NCI-H1417 treated with DMSO at 0.1 percent for 48 hours (cell line): ENCODE results near the gene PRMT1.

Experiments
- DNase-seq: peaks from one replicate; lab custom pipeline; 2025; lab: John Stamatoyannopoulos, UW

The PRMT1 gene

DNA sequence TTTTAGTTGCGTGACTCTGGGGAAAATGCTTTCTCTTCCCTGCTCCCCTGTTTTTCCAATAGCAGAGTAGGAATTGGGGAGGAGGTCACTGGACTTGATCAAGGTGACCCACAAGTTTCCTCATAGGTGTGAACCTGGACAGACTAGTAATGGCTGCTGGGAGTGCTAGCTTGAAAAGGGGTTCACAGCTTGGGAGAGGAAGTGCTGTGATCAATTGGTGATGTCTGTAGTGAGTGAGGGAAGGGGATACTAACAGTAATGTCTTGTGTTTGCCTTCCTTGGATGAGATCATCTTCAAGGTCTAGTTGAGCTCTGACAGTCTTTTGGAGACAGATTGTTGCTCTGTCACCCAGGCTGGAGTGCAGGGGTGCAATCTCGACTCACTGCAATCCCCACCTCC is 9.6 kb upstream of the PRMT1 start:
- DNase-seq: no peak

DNA sequence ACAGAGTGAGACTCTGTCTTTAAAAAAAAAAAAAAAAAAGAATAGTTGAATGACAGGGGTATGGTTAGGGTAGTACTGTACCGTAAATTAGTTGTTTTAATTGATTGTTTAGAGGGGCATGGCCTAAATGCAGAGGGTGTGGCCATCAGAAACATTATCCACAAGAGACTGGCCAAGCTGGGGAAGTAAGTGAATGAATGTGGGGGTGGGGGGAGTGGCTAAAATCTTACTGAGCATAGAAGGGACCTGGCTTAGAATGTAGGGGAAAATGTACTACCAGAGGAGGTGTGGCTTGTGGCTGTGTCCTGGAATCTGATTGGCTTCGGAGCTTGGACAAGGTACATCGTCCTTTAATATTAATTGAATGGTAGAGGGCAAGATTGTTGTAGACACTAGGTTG is 7.6 kb upstream of the PRMT1 start:
- DNase-seq: no peak

DNA sequence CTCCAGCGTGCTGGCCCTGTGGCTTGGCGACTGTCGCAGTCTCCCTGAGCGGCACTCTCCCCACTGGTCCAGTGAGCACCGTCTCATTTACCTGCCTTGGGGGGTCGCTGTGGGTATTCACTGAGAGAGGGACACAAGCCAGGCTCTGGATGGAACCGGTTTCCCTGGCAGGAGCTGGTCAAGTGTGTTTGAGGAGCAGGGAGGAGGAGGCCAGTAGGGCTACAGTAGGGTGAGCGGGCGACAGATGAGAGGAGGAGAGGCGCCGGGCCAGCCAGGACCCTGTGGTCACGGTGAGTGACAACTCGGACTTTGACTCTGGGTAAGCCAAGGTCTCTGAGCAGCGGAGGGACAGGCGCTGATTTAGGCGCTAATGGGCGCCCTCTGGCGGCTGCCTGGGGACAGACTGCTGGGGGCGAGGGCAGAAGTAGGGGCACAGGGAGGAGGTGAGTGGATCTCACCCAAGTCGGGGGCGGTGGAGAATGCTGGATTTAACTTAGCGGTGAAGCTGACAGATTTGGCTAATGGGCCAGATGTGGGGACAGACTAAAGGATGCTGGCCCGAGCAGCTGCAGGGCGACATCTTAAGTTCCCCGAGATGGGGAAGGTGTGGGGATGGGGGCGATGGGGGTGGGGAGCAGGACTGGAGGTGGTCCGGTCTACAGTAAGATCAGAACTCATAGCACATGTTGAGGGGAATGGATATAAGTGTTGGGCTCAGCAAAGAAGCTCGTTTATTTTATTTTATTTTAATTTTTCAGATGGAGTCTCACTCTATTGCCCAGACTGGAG is 4.7 kb upstream of the PRMT1 start:
- no peak for DNase-seq

DNA sequence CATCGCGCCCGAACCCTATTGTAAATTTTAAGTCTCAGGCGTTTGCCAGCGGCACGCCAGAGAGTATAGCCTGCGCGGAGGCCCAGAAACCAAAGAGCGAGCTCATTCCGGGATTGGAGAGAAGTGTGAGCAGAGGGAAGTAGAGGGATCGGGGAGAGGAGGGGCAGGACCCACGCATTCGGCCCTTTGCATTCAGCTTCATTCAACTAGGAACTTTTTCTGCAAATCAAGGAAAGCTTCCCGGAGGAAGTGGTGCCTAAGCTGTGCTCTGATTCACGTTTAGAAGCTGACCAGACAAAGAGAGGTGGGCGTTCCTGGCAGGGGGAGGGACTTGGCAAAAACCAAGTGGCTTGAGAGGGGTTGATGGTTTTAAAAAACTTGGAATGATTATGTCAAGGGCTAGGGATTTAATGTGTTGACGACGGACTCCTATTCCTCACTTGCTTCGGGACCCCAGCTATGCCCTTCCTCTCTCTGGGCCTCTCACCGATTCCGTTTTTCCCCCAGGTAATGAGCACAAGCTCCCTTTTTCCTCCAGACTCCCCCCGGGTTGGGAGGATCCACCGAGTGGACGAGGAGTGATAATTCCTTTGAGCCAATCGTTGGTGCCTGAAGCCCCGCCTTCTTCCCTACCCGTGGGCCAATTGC is 811 bp upstream of the PRMT1 start:
- DNase-seq: no peak

DNA sequence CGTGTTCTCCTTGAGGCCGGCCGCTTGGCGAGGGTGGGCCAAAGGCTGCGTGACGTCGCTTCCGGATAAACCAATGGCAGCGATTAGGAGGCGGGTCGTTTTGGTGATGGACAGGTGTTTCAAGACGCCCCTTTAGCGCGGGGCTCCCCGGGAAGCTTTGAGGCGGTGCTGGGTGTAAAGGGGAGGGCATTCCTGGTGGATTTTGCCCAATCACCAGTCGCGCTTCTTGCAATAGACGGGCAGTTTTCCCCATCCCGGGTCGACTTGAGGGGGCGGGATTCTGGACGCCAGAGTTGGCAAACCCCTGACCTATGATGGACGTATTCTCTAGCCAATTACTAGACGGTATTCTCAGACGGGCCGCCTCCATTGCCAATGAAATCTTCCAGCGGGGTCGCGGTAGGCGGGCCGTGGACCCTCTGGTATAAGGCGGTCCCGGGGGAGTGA is 264 bp upstream of the PRMT1 start:
- peak; percentile 100 for DNase-seq

GRCh38 chr19:49677901-49678674 is 1.0 kb downstream of the PRMT1 start:
- no peak for DNase-seq

DNA sequence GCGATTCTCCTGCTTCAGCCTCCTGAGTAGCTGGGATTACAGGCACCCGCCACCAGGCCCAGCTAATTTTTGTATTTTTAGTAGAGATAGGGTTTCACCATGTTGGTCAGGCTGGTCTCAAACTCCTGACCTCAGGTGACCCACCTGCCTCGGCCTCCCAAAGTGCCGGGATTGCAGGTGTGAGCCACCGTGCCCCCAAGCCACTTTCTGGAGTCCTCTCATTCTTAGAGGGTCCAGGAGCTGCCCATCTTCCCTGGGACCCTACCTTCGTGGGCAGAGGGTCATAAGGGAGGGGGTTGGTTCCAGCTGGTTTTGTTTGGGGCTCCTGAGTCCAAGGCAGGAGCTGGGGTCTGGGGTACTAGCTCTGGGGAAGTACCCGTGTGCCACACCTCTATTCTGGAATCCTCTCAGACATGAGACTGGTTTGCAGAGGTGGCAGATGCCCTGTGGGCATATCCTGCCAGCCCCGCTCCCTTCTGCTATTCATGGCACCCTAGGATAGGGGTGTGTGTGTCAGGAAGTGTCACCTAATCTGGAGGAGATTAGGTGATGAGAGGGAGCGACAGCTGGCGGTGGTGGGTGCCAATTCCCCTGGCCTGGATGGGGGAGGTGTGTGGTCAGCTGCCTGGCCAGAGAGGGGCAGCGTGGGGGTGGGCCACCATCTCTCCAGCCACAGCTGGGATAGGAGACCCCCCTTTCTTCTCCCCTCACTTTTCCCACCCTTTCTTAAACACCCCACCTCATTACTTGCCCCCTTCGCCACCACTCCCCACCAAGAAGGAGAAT is 2.1 kb downstream of the PRMT1 start:
- DNase-seq: no peak

DNA sequence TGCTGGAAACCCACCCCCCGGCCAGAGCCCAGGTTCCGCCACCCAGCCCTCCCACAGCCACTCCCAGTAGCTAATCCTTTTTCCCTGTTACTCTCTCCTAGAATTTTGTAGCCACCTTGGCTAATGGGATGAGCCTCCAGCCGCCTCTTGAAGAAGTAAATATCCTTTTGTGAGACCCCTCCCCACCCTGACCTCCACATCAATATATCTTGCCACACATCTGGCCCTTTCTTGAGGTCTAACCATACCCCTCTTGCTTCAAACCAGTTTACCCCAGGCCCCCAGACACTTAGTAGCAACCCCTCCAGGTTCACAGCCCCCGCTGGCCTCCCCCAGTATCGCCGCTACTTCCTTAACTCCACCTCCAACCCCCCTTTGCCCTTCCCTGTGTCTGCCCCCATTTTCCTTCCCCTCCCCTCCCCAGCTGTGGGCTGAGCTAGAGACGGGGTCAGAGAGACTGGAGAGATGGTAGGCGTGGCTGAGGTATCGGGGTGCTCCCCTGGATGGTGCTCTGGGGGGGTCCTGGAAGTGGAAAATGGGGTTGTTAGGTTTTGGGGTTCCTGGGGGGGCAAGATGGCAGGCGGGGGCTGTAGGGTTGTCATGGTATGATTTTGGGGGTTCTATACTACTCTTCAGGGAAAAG is 2.8 kb downstream of the PRMT1 start:
- no peak for DNase-seq

DNA sequence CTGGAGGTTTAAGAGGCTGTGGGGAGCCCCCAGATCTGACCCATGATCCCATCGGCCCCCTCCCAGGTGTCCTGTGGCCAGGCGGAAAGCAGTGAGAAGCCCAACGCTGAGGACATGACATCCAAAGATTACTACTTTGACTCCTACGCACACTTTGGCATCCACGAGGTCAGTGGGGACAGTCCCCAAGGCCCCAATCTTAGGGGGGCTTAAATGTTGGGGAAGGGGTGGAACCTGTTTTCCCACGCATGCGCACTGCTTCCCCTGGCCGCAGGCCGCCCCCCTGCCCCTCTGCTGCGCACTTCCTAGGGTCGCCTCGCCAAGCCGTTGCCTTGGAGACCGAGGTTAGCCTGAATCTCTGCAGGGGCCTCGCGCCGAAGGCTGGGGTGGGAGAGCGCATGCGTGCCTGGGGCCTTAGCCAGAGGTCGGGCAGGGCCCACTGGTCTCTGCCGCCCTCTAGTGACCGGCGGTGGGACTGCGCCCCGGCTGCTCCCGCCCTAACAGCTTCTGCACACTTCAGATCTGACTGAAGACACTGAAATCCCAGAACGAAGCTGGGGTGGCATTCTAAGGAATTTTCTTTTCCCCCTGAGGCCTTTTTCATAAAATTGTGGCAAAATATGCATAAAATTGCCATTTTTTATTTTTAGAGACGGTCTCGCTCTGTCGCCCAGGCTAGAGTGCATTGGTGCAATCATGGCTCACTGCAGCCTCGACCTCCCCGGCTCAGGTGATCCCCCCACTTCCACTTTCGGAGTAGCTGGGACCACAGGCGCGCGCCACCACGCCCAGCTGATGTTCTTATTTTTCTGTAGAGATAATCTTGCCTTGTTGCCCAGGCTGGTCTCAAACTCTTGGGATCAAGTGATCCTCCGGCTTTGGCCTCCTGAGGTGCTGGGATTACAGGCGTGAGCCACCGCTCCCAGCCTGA is 3.6 kb downstream of the PRMT1 start:
- DNase-seq: peak; percentile 75

DNA sequence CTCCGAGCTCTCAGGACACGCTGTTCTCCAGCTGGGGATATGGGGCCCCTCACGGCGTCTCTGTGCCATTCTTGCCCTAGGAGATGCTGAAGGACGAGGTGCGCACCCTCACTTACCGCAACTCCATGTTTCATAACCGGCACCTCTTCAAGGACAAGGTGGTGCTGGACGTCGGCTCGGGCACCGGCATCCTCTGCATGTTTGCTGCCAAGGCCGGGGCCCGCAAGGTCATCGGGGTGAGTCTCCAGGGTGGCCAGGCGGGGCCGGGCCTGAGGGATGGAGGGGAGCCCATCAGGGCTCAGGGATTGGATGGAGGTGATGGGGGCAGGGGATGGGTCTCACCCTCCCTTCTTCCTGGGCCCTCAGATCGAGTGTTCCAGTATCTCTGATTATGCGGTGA is 4.8 kb downstream of the PRMT1 start:
- no peak for DNase-seq

- DNase-seq: no peak
Measured at GRCh38 chr19:49682274-49682673, 5.2 kb downstream of the PRMT1 start.

DNA sequence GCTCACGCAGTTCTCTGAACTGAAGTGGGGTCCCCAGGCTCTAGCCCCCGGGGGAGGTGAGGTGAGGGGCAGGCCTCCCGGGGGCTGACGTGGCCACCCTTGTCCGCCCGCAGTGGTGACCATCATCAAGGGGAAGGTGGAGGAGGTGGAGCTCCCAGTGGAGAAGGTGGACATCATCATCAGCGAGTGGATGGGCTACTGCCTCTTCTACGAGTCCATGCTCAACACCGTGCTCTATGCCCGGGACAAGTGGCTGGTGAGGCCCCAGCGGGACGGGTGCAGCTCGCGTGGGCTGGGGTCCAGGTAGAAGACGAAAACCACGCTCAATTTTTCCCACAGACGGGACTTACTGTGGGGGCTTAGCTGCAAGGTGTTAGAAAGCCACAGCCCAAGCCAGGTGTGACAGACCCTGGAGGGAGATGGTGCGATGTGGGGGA is 6.8 kb downstream of the PRMT1 start:
- no peak for DNase-seq

GRCh38 chr19:49684251-49684982 is 7.3 kb downstream of the PRMT1 start:
- DNase-seq: no peak

- DNase-seq: no peak
Measured at GRCh38 chr19:49684983-49685553, 8.0 kb downstream of the PRMT1 start.

DNA sequence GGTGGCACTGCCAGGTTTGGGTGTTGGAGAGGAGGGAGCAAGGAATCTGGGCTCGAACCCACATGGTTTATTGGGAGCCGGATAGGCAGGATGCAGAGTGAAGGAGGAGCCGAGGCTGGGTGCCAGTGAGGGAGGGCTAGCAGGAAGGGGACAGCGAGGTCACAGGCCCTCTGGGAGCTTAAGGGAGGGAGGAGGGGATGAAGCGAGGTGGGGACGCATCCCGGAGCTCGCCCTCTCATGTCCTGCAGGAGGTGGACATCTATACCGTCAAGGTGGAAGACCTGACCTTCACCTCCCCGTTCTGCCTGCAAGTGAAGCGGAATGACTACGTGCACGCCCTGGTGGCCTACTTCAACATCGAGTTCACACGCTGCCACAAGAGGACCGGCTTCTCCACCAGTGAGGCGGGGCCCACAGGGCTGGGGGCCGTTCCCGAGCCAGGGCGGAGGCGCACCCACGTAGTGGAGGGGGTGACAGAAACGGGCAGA is 8.8 kb downstream of the PRMT1 start:
- DNase-seq: no peak

DNA sequence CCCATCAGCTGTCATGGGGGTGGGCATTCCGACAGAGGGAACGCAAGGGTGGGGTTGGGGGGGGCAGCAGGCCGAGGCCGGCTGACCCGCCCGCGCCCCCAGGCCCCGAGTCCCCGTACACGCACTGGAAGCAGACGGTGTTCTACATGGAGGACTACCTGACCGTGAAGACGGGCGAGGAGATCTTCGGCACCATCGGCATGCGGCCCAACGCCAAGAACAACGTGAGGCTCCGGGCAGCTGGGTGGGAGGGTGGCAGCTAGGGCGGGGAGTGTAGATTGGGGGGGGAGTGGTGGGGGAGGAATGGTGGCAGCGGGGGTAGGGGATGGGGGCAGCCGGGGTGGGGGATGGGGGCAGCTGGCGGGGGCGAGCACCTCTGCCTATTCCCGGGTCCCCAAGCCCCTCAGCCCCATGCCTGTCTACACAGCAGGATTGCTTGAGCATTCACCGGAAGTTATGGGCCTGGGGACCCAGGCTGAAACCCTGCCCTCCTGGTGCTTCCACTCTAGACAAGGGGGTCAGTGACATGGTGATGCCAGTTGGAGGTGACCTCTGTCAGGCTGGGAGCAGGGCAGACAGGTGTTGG is 9.5 kb downstream of the PRMT1 start:
- DNase-seq: no peak

DNA sequence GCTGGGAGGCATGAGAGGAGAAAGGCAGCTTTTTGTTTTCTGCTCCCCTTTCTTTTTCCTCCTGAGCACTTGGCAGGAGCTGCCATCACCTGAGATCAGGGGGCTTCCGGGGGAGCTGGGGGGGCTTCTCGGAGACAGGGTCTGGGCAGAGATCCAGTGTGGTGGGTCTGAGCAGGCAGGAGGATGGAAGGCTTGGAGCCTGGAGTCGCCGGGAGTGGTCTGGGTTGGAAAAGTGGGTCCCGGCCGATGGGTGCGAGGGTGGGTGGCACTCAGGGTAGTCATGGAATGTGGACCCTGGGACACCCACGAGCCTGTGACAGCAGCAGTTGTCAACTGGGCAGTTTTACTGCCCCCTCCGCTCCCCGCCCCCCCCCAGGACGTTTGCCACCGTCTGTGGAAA is 10.1 kb downstream of the PRMT1 start:
- DNase-seq: no peak

- no peak for DNase-seq
Measured at GRCh38 chr19:49687566-49688316, 10.7 kb downstream of the PRMT1 start.
